ENCODE results near the gene HOXB3. TPM values are rescaled to one million over a fixed set of nuclear protein-coding genes. Genes with fewer than 3 reads are reported as not detected.

HOXB3 gene
- total RNA-seq, 1 donor from 2014 or later, result 4.2 TPM

GRCh38 chr17:48528936-48529682 is 60.9 kb downstream of the HOXB3 start:
- H3K36me3 ChIP-seq (ENCODE audit: control insufficient read depth in 3 of 3, insufficient read depth in 3 of 3, low read length in 3 of 3), result no peaks in the 10 kb centered on the region
- no peaks in the 10 kb centered on the region for H3K4me1 ChIP-seq (ENCODE audit: control insufficient read depth in 3 of 3, insufficient read depth in 3 of 3, low read length in 3 of 3)
- H3K4me3 ChIP-seq (ENCODE audit: low read length in 3 of 3), result no peak overlapping the region
- H3K9ac ChIP-seq (ENCODE audit: low read depth in 1 of 3, low read length in 3 of 3), result no peak overlapping the region
- no peaks in the 10 kb centered on the region for H3K9me3 ChIP-seq (ENCODE audit: control insufficient read depth in 3 of 3, low read length in 3 of 3)
- no peak overlapping the region for H3K27ac ChIP-seq (ENCODE audit: low read depth, low read length)
- H3K27me3 ChIP-seq (ENCODE audit: control insufficient read depth in 3 of 3, insufficient read depth in 3 of 3, low read length in 3 of 3), result peaks cover 21 to 55% (median 21%) of the 10 kb centered on the region in 3 donors

GRCh38 chr17:48528153-48528935 is 61.7 kb downstream of the HOXB3 start:
- Histone ChIP-seq H3K4me1 (ENCODE audit: control insufficient read depth in 3 of 3, insufficient read depth in 3 of 3, low read length in 3 of 3) (no peaks in the 10 kb centered on the region), H3K27ac (ENCODE audit: low read depth, low read length) (no peak overlapping the region), H3K9ac (ENCODE audit: low read depth in 1 of 3, low read length in 3 of 3) (no peak overlapping the region), H3K9me3 (ENCODE audit: control insufficient read depth in 3 of 3, low read length in 3 of 3) (no peaks in the 10 kb centered on the region), H3K36me3 (ENCODE audit: control insufficient read depth in 3 of 3, insufficient read depth in 3 of 3, low read length in 3 of 3) (no peaks in the 10 kb centered on the region), H3K4me3 (ENCODE audit: low read length in 3 of 3) (no peak overlapping the region), H3K27me3 (ENCODE audit: control insufficient read depth in 3 of 3, insufficient read depth in 3 of 3, low read length in 3 of 3) (peaks cover 21 to 59% (median 29%) of the 10 kb centered on the region in 3 donors)

GRCh38 chr17:48527547-48527932 is 62.5 kb downstream of the HOXB3 start:
- Histone ChIP-seq H3K9ac (ENCODE audit: low read depth in 1 of 3, low read length in 3 of 3) (no peak overlapping the region), H3K36me3 (ENCODE audit: control insufficient read depth in 3 of 3, insufficient read depth in 3 of 3, low read length in 3 of 3) (no peaks in the 10 kb centered on the region), H3K27me3 (ENCODE audit: control insufficient read depth in 3 of 3, insufficient read depth in 3 of 3, low read length in 3 of 3) (peaks cover 21 to 62% (median 33%) of the 10 kb centered on the region in 3 donors), H3K27ac (ENCODE audit: low read depth, low read length) (no peak overlapping the region), H3K9me3 (ENCODE audit: control insufficient read depth in 3 of 3, low read length in 3 of 3) (no peaks in the 10 kb centered on the region), H3K4me3 (ENCODE audit: low read length in 3 of 3) (no peak overlapping the region), H3K4me1 (ENCODE audit: control insufficient read depth in 3 of 3, insufficient read depth in 3 of 3, low read length in 3 of 3) (no peaks in the 10 kb centered on the region)

GRCh38 chr17:48526608-48527546 is 63.2 kb downstream of the HOXB3 start:
- Histone ChIP-seq H3K9ac (ENCODE audit: low read depth in 1 of 3, low read length in 3 of 3) (no peak overlapping the region), H3K36me3 (ENCODE audit: control insufficient read depth in 3 of 3, insufficient read depth in 3 of 3, low read length in 3 of 3) (no peaks in the 10 kb centered on the region), H3K9me3 (ENCODE audit: control insufficient read depth in 3 of 3, low read length in 3 of 3) (no peaks in the 10 kb centered on the region), H3K27ac (ENCODE audit: low read depth, low read length) (no peak overlapping the region), H3K4me3 (ENCODE audit: low read length in 3 of 3) (no peak overlapping the region), H3K4me1 (ENCODE audit: control insufficient read depth in 3 of 3, insufficient read depth in 3 of 3, low read length in 3 of 3) (no peaks in the 10 kb centered on the region), H3K27me3 (ENCODE audit: control insufficient read depth in 3 of 3, insufficient read depth in 3 of 3, low read length in 3 of 3) (peaks cover 21 to 63% (median 35%) of the 10 kb centered on the region in 3 donors)

GRCh38 chr17:48523010-48523409 is 67.0 kb downstream of the HOXB3 start:
- Histone ChIP-seq H3K9ac (ENCODE audit: low read depth in 1 of 3, low read length in 3 of 3) (no peak overlapping the region), H3K27ac (ENCODE audit: low read depth, low read length) (no peak overlapping the region), H3K4me3 (ENCODE audit: low read length in 3 of 3) (no peak overlapping the region), H3K9me3 (ENCODE audit: control insufficient read depth in 3 of 3, low read length in 3 of 3) (no peaks in the 10 kb centered on the region), H3K4me1 (ENCODE audit: control insufficient read depth in 3 of 3, insufficient read depth in 3 of 3, low read length in 3 of 3) (no peaks in the 10 kb centered on the region), H3K36me3 (ENCODE audit: control insufficient read depth in 3 of 3, insufficient read depth in 3 of 3, low read length in 3 of 3) (no peaks in the 10 kb centered on the region), H3K27me3 (ENCODE audit: control insufficient read depth in 3 of 3, insufficient read depth in 3 of 3, low read length in 3 of 3) (peaks cover 6 to 46% (median 34%) of the 10 kb centered on the region in 3 donors)

- H3K27me3 ChIP-seq (ENCODE audit: control insufficient read depth in 3 of 3, insufficient read depth in 3 of 3, low read length in 3 of 3), result peaks cover 10 to 39% (median 34%) of the 10 kb centered on the region in 3 donors
- no peaks in the 10 kb centered on the region for H3K9me3 ChIP-seq (ENCODE audit: control insufficient read depth in 3 of 3, low read length in 3 of 3)
- H3K36me3 ChIP-seq (ENCODE audit: control insufficient read depth in 3 of 3, insufficient read depth in 3 of 3, low read length in 3 of 3), result no peaks in the 10 kb centered on the region
- H3K4me3 ChIP-seq (ENCODE audit: low read length in 3 of 3), result no peak overlapping the region
- H3K27ac ChIP-seq (ENCODE audit: low read depth, low read length), result no peak overlapping the region
- H3K4me1 ChIP-seq (ENCODE audit: control insufficient read depth in 3 of 3, insufficient read depth in 3 of 3, low read length in 3 of 3), result no peaks in the 10 kb centered on the region
- no peak overlapping the region for H3K9ac ChIP-seq (ENCODE audit: low read depth in 1 of 3, low read length in 3 of 3)
These were observed 67.9 kb downstream of the HOXB3 start for GRCh38 chr17:48522031-48522653.

GRCh38 chr17:48520631-48521079 is 69.4 kb downstream of the HOXB3 start:
- Histone ChIP-seq H3K27me3 (ENCODE audit: control insufficient read depth in 3 of 3, insufficient read depth in 3 of 3, low read length in 3 of 3) (peaks cover 11 to 30% (median 30%) of the 10 kb centered on the region in 3 donors), H3K4me1 (ENCODE audit: control insufficient read depth in 3 of 3, insufficient read depth in 3 of 3, low read length in 3 of 3) (no peaks in the 10 kb centered on the region), H3K9ac (ENCODE audit: low read depth in 1 of 3, low read length in 3 of 3) (no peak overlapping the region), H3K9me3 (ENCODE audit: control insufficient read depth in 3 of 3, low read length in 3 of 3) (no peaks in the 10 kb centered on the region), H3K36me3 (ENCODE audit: control insufficient read depth in 3 of 3, insufficient read depth in 3 of 3, low read length in 3 of 3) (no peaks in the 10 kb centered on the region), H3K4me3 (ENCODE audit: low read length in 3 of 3) (no peak overlapping the region), H3K27ac (ENCODE audit: low read depth, low read length) (no peak overlapping the region)

GRCh38 chr17:48519427-48519826 is 70.6 kb downstream of the HOXB3 start:
- no peaks in the 10 kb centered on the region for H3K9me3 ChIP-seq (ENCODE audit: control insufficient read depth in 3 of 3, low read length in 3 of 3)
- no peaks in the 10 kb centered on the region for H3K4me1 ChIP-seq (ENCODE audit: control insufficient read depth in 3 of 3, insufficient read depth in 3 of 3, low read length in 3 of 3)
- H3K36me3 ChIP-seq (ENCODE audit: control insufficient read depth in 3 of 3, insufficient read depth in 3 of 3, low read length in 3 of 3), result no peaks in the 10 kb centered on the region
- no peak overlapping the region for H3K4me3 ChIP-seq (ENCODE audit: low read length in 3 of 3)
- H3K27me3 ChIP-seq (ENCODE audit: control insufficient read depth in 3 of 3, insufficient read depth in 3 of 3, low read length in 3 of 3), result peaks cover 19 to 34% (median 32%) of the 10 kb centered on the region in 3 donors
- no peak overlapping the region for H3K9ac ChIP-seq (ENCODE audit: low read depth in 1 of 3, low read length in 3 of 3)
- H3K27ac ChIP-seq (ENCODE audit: low read depth, low read length), result no peak overlapping the region

- no peaks in the 10 kb centered on the region for H3K36me3 ChIP-seq (ENCODE audit: control insufficient read depth in 3 of 3, insufficient read depth in 3 of 3, low read length in 3 of 3)
- peaks cover 28 to 36% (median 33%) of the 10 kb centered on the region in 3 donors for H3K27me3 ChIP-seq (ENCODE audit: control insufficient read depth in 3 of 3, insufficient read depth in 3 of 3, low read length in 3 of 3)
- no peak overlapping the region for H3K4me3 ChIP-seq (ENCODE audit: low read length in 3 of 3)
- H3K9ac ChIP-seq (ENCODE audit: low read depth in 1 of 3, low read length in 3 of 3), result no peak overlapping the region
- H3K9me3 ChIP-seq (ENCODE audit: control insufficient read depth in 3 of 3, low read length in 3 of 3), result no peaks in the 10 kb centered on the region
- H3K4me1 ChIP-seq (ENCODE audit: control insufficient read depth in 3 of 3, insufficient read depth in 3 of 3, low read length in 3 of 3), result no peaks in the 10 kb centered on the region
- H3K27ac ChIP-seq (ENCODE audit: low read depth, low read length), result no peak overlapping the region
These were observed 72.6 kb downstream of the HOXB3 start for GRCh38 chr17:48517478-48517877.

All from skeletal muscle tissue (tissue), 4 donors.